ENCODE data around the gene GOLGA2.
"Not testable (repeated sequence)": the region's sequence is repeated elsewhere in the genome, so short reads cannot be mapped to it uniquely, and the experiment has no call there.

Gene GOLGA2

GRCh38 chr9:128232528-128233428 lies 43.0 kb downstream of the GOLGA2 start:
- no peak for DNase-seq

GRCh38 chr9:128231638-128232527 lies 43.9 kb downstream of the GOLGA2 start:
- DNase-seq = no peak

GRCh38 chr9:128230897-128231296 lies 44.9 kb downstream of the GOLGA2 start:
- not testable (repeated sequence) for DNase-seq

DNA sequence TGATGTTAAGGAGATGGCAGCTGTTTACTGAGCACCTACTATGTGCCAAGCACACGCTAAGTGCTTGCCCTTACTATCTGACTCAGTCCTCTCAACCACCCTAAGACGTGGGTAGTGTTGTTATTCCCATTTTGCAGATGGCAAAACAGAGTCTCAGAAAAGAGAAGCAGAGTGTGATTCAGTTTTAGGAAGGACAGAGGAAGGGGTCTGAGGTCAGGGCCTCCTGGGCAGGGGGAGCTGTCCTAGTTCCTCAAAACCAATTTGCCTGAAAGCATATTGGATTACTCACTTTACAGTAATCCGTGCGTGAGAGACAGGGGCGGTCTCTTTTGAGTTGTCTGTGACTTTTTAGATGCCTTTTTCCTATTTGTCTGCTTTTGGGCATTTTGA lies 49.4 kb downstream of the GOLGA2 start:
- peak; percentile 89 for DNase-seq

- DNase-seq = no peak
Measured at GRCh38 chr9:128225770-128226411, 49.9 kb downstream of the GOLGA2 start.

DNA sequence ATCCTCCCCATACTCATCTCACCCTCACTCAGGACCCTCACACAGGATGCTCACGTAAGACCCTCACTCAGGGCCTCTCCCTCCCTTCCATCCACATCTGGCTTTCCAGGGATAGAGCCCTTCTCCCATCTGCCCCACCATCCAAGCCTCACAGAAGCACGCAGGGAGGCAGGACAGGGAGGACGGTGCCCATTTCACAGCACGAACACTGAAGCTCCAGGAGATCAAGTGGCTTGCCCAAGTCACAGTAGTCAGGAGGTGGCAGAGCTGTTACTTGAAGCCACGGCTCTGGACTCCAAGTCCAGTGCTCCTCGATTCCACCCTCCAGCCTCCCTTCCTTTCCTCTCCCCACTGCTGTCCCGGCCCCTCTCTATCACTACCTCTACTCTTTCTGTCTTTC lies 50.9 kb downstream of the GOLGA2 start:
- no peak for DNase-seq

DNA sequence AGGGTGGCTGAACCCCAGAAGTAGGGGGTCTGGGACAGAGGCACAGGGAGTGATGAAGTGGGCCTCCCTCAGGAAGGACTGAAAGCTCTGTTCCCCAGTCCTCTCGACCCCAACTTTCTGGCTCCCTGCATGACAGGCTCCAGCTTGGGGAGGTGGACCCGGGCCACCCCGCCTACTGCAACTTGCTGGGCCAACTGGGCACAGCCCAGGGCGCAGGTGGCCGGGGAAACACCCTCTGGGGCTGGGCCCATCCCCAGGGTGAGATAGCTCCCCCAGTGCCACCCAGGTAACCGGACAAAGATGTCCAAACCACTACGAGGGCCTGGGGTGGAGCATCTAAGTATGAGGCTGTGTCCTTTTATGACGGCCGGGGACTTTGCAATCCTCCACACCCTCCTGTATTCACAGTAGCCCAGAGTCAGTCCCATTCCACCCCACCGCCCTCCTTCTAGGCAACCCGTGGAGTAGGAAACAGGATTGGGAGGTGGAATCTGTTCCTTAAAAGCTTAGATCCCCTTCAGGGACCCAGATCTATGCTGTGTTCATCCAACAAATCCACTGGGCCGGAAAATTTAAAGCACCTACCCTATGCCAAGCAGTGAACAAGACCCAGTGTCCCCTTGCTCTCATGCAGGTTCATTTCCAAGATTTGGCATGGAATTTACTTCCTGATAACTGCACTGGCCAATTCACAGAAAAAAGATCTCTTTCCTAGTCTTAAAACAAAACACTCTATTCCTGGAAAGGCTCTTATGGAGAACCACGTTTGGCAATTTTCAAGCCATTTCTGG lies 52.7 kb downstream of the GOLGA2 start:
- no peak for DNase-seq

DNA sequence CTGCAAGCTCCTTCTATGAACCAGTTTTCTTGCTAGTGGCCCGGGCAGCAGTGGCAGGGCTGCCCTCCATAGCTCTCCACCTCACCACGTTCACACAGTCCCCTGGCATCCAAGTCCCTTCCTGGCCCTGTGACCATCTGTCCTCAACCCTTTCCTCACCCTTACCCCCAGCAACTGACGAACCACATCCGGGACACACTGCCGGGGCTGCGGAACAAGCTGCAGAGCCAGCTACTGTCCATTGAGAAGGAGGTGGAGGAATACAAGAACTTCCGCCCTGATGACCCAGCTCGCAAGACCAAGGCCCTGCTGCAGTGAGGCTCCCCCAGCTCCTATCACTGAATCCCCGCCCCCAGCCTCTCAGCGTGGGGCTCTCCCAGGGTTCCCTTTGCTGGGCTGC lies 53.8 kb downstream of the GOLGA2 start:
- no peak for DNase-seq

GRCh38 chr9:128219831-128220230 lies 56.0 kb downstream of the GOLGA2 start:
- DNase-seq = no peak

DNA sequence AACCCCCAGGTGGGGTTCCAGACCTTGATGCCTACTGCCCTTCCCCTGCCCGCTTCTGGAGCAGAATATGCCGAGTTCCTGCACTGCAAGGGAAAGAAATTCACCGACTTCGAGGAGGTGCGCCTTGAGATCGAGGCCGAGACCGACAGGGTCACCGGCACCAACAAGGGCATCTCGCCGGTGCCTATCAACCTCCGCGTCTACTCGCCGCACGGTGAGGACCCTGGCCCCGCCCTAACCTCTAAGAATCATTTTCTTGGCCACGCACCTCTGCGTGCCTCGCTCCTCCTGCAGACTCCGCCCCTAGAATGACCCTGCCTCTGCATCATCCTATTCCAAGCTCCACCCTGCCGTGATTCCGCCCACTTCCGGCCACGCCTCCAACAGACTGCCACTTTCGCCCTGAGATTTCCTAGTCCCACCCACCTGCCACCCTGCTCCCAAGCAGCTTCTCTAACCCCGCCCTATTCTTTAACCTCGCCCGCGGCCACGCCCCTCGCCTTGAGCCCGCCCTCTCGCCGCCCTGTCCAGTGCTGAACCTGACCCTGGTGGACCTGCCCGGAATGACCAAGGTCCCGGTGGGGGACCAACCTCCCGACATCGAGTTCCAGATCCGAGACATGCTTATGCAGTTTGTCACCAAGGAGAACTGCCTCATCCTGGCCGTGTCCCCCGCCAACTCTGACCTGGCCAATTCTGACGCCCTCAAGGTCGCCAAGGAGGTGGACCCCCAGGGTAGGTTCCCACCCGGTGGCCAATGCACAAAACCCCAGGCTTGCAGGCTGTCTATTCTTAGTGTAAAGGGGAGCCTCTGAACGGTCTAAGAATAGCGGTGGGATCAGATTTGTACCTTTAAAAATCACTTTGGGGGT lies 57.1 kb downstream of the GOLGA2 start:
- peak; percentile 97 for DNase-seq

DNA sequence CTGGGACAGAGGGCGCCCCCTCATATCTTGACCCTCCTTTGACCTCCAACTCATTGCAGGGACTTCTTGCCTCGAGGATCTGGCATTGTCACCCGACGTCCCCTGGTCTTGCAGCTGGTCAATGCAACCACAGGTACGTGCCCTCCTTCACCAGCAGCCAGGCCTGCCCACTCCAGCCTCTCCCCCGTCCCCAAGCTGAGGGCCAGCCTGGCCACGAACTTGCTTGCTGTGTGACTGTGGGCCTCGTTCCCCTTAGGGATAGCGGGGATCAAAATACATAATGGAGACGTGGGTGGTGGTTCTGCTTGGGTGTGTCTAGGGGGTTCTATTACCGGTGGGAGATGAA lies 57.7 kb downstream of the GOLGA2 start:
- DNase-seq = no peak

DNA sequence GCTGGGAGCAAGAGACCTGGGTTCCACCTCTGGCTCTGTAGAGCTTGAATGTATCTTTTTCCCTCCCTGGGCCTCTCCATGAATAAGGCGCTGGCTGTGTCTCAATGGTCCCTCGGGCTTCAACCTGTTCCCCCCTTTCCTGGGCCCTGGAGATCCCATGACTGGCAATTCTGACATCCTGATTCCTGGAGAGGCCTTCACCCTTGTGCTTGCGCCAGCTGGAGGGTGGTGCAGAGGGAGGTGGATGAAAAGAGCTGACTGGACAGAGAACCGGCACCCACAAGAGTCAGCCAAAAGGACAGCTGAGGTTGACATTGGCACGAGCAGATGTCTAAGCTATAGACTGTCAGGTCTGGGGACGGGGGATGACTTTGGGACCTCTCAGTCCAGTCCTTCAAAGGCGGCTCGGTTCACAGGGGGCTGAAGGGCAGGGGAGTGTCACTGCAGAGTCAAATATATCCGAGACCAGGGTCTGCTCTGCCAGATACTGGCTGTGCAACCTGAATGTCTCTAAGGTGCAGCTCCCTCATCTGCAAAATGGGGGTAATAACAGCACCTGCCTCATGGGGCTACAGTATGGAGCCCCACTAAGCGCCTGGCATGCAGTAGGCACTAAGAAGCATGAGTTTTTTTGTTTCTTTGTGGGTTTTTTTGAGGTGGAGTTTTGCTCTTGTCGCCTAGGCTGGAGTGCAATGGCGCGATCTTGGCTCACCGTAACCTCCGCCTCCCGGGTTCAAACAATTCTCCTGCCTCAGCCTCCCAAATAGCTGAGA lies 58.8 kb downstream of the GOLGA2 start:
- DNase-seq = no peak

DNA sequence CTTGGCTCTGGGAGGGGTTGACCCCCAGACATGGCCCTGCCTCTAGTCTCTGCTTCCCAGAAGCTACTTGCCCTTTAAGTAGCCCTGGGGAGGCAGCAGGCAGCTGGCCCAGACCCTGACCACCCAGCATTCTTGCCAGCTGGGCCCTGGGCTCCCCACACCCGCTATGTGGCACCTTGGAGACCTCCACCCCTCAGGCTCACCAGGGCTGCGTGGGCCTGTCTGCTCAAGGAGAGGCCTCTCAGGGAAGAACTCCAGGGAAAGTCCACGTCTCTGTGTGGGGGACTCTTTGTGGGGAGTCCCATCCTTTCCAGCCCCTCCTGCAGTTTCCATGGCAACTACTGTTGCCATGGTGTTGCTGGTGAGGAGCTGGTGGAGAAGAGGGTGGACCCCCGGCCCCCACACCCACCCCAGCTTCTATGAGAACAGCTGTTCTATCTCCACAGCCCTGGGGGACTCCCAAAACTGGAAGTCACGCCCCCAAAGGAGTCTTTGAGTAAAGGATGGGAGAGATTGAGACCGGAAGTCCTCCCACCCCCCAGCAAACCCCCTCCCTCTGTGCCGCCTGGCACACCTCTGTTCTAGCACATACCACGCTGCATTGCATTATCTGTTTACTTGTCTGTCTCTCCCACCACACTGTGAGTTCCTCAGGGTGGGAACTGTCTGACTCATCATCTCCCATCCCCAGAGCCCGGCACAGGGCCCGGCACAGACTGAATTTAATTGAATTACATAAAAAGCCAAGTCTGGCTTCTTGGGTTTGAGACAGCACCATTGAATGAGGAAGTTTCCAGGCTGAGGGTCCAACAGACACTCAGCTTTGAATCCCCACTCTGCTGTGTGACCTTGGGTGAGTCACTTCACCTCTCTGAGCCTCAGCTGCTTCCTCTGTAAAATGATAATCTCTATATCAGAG lies 60.1 kb downstream of the GOLGA2 start:
- DNase-seq = no peak

- no peak for DNase-seq
Measured at GRCh38 chr9:128214571-128215490, 61.0 kb downstream of the GOLGA2 start.

DNA sequence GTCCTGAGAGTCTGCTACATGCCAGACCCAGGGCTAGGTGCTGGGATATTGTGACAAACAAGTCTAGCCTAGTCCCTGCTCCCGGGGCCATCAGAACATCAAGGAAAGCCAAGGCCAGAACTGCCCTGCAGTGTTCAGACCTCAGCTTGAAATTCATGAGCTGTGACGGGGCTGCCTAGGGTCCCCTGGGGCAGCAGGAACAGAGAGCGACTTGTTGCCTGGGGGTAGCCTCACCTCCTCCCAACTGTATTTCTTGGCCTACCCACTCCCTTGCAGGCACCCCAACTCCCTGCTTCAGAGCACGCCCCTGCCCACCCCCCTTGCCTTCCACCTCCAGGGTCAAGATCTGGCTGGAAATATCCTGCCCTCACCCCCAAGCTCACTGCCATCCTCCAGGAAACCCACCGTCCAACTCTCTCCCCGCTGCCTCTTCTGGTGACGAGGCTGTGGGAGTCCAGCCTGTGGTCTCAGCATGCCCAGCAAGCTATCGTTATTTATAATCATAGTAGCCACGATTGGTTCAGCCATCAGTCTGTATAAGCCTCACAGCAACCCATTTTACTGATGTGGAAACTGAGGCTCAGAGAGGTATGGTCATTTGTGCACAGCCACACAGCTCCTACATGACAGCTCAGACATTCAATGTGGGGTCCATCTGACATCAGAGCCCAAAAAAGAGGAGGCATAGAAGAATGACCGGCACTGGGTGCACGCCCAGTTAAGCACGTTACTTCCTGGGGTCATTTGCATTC lies 61.9 kb downstream of the GOLGA2 start:
- no peak for DNase-seq

GRCh38 chr9:128211981-128212281 lies 63.9 kb downstream of the GOLGA2 start:
- no peak for DNase-seq

DNA sequence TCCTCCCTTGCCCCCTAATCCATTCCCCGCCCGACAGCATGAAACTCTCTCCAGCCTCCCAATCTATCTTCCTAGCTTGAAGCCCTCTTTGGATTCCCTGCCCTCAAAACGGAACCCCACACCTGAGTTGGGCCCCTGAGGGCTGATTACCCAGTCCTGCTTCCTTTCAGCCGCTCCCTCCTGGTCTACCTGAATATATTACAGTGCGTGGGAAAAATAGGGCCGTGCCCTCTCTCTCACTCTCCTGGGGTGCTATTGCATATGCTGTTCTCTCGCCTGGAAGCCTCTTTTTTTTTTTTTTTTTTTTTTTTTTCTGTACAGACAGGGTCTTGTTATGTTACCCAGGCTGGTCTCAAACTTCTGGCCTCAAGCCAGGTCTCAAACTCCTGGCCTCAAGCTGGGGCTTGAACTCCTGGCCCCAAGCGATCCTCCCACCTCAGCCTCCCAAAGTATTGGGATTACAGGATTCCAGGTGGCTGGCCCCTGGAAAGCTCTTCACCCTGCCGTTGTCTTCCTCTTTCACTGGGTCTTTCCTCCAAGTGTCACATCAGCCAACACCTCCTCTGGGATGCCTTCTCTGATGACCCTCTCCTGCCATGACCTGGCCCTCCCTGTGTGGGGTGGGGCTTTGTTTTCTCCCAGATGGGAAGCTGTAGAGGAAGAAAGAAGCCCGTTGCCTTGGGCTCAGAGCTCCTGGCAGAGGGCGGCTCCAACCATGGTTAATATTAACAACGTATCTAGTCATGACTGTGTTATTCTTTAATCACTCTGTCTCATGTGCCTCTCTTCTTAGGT lies 64.4 kb downstream of the GOLGA2 start:
- no peak for DNase-seq

Data from MV-4-11 (cell line).